Measurements from ENCODE around the gene RGS4.

The RGS4 gene

GRCh38 chr1:163069142-163069541 lies at the start of gene RGS4:
RGS4 (plus strand) TSS chr1:163069361; CDS start chr1:163069485, 124 bp downstream.
- in situ Hi-C loops (cut with MboI; ENCODE audit: low sequenced_read_pairs), result no loop called here

GRCh38 chr1:163022129-163022528 lies 47.0 kb upstream of the RGS4 start:
- in situ Hi-C loops (cut with MboI; ENCODE audit: low sequenced_read_pairs), result no loop called here

GRCh38 chr1:163027610-163028009 lies 41.6 kb upstream of the RGS4 start:
- in situ Hi-C loops (cut with MboI; ENCODE audit: low sequenced_read_pairs), result no loop called here

GRCh38 chr1:163029901-163030300 lies 39.3 kb upstream of the RGS4 start:
- in situ Hi-C loops (cut with MboI; ENCODE audit: low sequenced_read_pairs), result no loop called here

- in situ Hi-C loops (cut with MboI; ENCODE audit: low sequenced_read_pairs), result no loop called here
These were observed 33.5 kb upstream of the RGS4 start for GRCh38 chr1:163035446-163036249.

GRCh38 chr1:163036671-163037070 lies 32.5 kb upstream of the RGS4 start:
- in situ Hi-C loops (cut with MboI; ENCODE audit: low sequenced_read_pairs), result no loop called here

GRCh38 chr1:163038928-163039706 lies 30.0 kb upstream of the RGS4 start:
- in situ Hi-C loops (cut with MboI; ENCODE audit: low sequenced_read_pairs), result no loop called here

- in situ Hi-C loops (cut with MboI; ENCODE audit: low sequenced_read_pairs), result no loop called here
These were observed 29.5 kb upstream of the RGS4 start for GRCh38 chr1:163039707-163040093.

GRCh38 chr1:163046071-163046470 lies 23.1 kb upstream of the RGS4 start:
- in situ Hi-C loops (cut with MboI; ENCODE audit: low sequenced_read_pairs), result no loop called here

GRCh38 chr1:163047951-163048659 lies 21.1 kb upstream of the RGS4 start:
- in situ Hi-C loops (cut with MboI; ENCODE audit: low sequenced_read_pairs), result no loop called here

- in situ Hi-C loops (cut with MboI; ENCODE audit: low sequenced_read_pairs), result no loop called here
These were observed 20.3 kb upstream of the RGS4 start for GRCh38 chr1:163048869-163049268.

- in situ Hi-C loops (cut with MboI; ENCODE audit: low sequenced_read_pairs), result no loop called here
These were observed 19.9 kb upstream of the RGS4 start for GRCh38 chr1:163049296-163049695.

GRCh38 chr1:163050496-163050895 lies 18.7 kb upstream of the RGS4 start:
- in situ Hi-C loops (cut with MboI; ENCODE audit: low sequenced_read_pairs), result no loop called here

- in situ Hi-C loops (cut with MboI; ENCODE audit: low sequenced_read_pairs), result no loop called here
These were observed 15.0 kb upstream of the RGS4 start for GRCh38 chr1:163054181-163054591.

GRCh38 chr1:163055005-163055404 lies 14.2 kb upstream of the RGS4 start:
- in situ Hi-C loops (cut with MboI; ENCODE audit: low sequenced_read_pairs), result no loop called here

- in situ Hi-C loops (cut with MboI; ENCODE audit: low sequenced_read_pairs), result no loop called here
These were observed 13.6 kb upstream of the RGS4 start for GRCh38 chr1:163055531-163055930.

- in situ Hi-C loops (cut with MboI; ENCODE audit: low sequenced_read_pairs), result no loop called here
These were observed 12.3 kb upstream of the RGS4 start for GRCh38 chr1:163056831-163057230.

- in situ Hi-C loops (cut with MboI; ENCODE audit: low sequenced_read_pairs), result no loop called here
These were observed 8.7 kb upstream of the RGS4 start for GRCh38 chr1:163060343-163061007.

GRCh38 chr1:163063143-163063542 lies 6.0 kb upstream of the RGS4 start:
- in situ Hi-C loops (cut with MboI; ENCODE audit: low sequenced_read_pairs), result no loop called here

GRCh38 chr1:163063610-163064009 lies 5.6 kb upstream of the RGS4 start:
- in situ Hi-C loops (cut with MboI; ENCODE audit: low sequenced_read_pairs), result no loop called here

- in situ Hi-C loops (cut with MboI; ENCODE audit: low sequenced_read_pairs), result no loop called here
These were observed 3.0 kb upstream of the RGS4 start for GRCh38 chr1:163066168-163066567.

All from HL-60/S4 treated with retinoic acid at 250 ng/mL for 4 days and 3 days (cell line).